Sigmoid colon (tissue), 7 donors: ENCODE results near the gene DNM2. TPM values are rescaled to one million over a fixed set of nuclear protein-coding genes. Genes with fewer than 3 reads are reported as not detected.

Source experiments
- DNase-seq: peaks from one replicate; pipeline ENCODE4 v3.0.0-alpha.2; 2019
- H3K27ac ChIP-seq, 4 donors: fragments of 200-600 bp; sonication (generic); one replicate each; pipeline ENCODE4 v1.5.1; 2016 to 2019; ENCODE audit warnings: mild to moderate bottlenecking in 1 of 4
- H3K27me3 ChIP-seq, 3 donors: fragments of 200-600 bp; sonication (generic); one replicate each; pipeline ENCODE4 v1.5.1; 2019; ENCODE audit warnings: mild to moderate bottlenecking in 1 of 3
- H3K36me3 ChIP-seq, 4 donors: fragments of 200-600 bp; sonication (generic); one replicate each; pipeline ENCODE4 v1.5.1; 2016 to 2019
- H3K4me1 ChIP-seq, 4 donors: fragments of 200-600 bp; sonication (generic); one replicate each; pipeline ENCODE4 v1.5.1; 2017 to 2019
- H3K4me3 ChIP-seq, 4 donors: fragments of 200-600 bp; sonication (generic); one replicate each; pipeline ENCODE4 v1.5.1; 2017 to 2019; ENCODE audit warnings: mild to moderate bottlenecking in 2 of 4, moderate library complexity in 1 of 4
- H3K9me3 ChIP-seq, 4 donors: fragments of 200-600 bp in 3 of 4; sonication (generic) in 3 of 4; one replicate each; pipeline versions ENCODE4 v1.5.1 to v1.6.1; 2013 to 2019
- CTCF ChIP-seq, 4 experiments: fragments of 450-650 bp in 3 of 4; fragments of 200-600 bp in 1 of 4; IDR thresholded peaks; one replicate each; pipeline ENCODE4 v1.5.1; 2016 to 2019; ENCODE audit warnings: antibody characterized with exemption in 4 of 4, mild to moderate bottlenecking in 3 of 4, moderate library complexity in 2 of 4
- EP300 ChIP-seq, 4 donors: sonication (generic); formaldehyde crosslinking; IDR thresholded peaks; one replicate each; pipeline ENCODE4 v1.6.1; 2017; ENCODE audit warnings: antibody characterized with exemption in 4 of 4
- POLR2A ChIP-seq, 2 donors: fragments of 450-650 bp; IDR thresholded peaks; one replicate each; pipeline ENCODE4 v1.6.1; 2016; ENCODE audit warnings: antibody characterized with exemption in 2 of 2, mild to moderate bottlenecking in 2 of 2, moderate library complexity in 2 of 2
- POLR2AphosphoS5 ChIP-seq, 4 donors: sonication (generic); formaldehyde crosslinking; IDR thresholded peaks; one replicate each; pipeline ENCODE4 v1.6.1; 2017; ENCODE audit warnings: antibody characterized with exemption in 4 of 4
- WGBS, 2 donors: extraction: QIAGEN DNeasy Blood & Tissue Kit; methylation state at CpG; one replicate each; pipeline ENCODE4 v1.1.7; 2013; 5-methylcytosine and 5-hydroxymethylcytosine counted together
- intact Hi-C: fragments of 100-400 bp; cut with DNase I; formaldehyde crosslinking; loops from one replicate; pipeline ENCODE4 v1.15.1; 2023
- polyA plus RNA-seq, 3 donors: library from polyadenylated mRNA; stranded (reverse); fragments of 200-250 nt; gene quantifications; one replicate each; pipeline ENCODE4 v1.2.3, GENCODE V29; 2013
- total RNA-seq, 4 donors: library from RNA; depleted of rRNA; stranded (reverse); fragments of >200 nt; gene quantifications; one replicate each; pipeline ENCODE4 v1.1.0, GENCODE V29; 2016
- donor health status: healthy with polysubstance abuse.
- donor health status: Bipolar disorder and iron deficiency.
- donor health status: healthy.

Gene DNM2
- total and polyA plus RNA-seq, 7 donors, result 53.2 to 326 (median 96.7) TPM

- intact Hi-C loops, result loop anchor here (5.0 kb wide), 1 partner anchor 92 kb away; no protein-coding TSS in a partner anchor
These were observed 51.9 kb downstream of the DNM2 start for GRCh38 chr19:10769533-10770491.

GRCh38 chr19:10773969-10774368, 56.1 kb downstream of the DNM2 start:
- intact Hi-C loops, result loop anchor here (5.0 kb wide), 1 partner anchor 88 kb away; no protein-coding TSS in a partner anchor
- Histone ChIP-seq H3K9me3 (no peaks in the 10 kb centered on the region), H3K4me1 (peaks cover 0 to 15% (median 15%) of the 10 kb centered on the region in 4 donors), H3K27ac (no peak overlapping the region), H3K4me3 (no peak overlapping the region), H3K27me3 (no peaks in the 10 kb centered on the region), H3K36me3 (peaks cover 18 to 65% (median 45%) of the 10 kb centered on the region in 4 donors)
- TF ChIP-seq POLR2AphosphoS5 (IDR thresholded peaks at IDR 0.05) (no peak), POLR2A (IDR thresholded peaks at IDR 0.05) (no peak), CTCF (IDR thresholded peaks at IDR 0.05) (no peak), EP300 (IDR thresholded peaks at IDR 0.05) (no peak)
- WGBS, 2 donors, result 42 to 64% methylated on average over 3 of the region's 3 CpGs
- DNase-seq, result no peak

More at GRCh38 chr19:10769533-10770491, 51.9 kb downstream of the DNM2 start:
- Histone ChIP-seq H3K4me1 (peaks cover 0 to 45% (median 38%) of the 10 kb centered on the region in 4 donors), H3K9me3 (no peaks in the 10 kb centered on the region), H3K27me3 (no peaks in the 10 kb centered on the region), H3K4me3 (no peak overlapping the region), H3K27ac (peak overlapping the region; percentile 27 to 72 (median 58)), H3K36me3 (peaks cover 0 to 25% (median 20%) of the 10 kb centered on the region in 4 donors)
- TF ChIP-seq POLR2AphosphoS5 (IDR thresholded peaks at IDR 0.05) (no peak), EP300 (IDR thresholded peaks at IDR 0.05) (no peak), CTCF (IDR thresholded peaks at IDR 0.05) (peak in 3 of 4 experiments; percentile 28 to 42 (median 29)), POLR2A (IDR thresholded peaks at IDR 0.05) (no peak)
- peak; percentile 73 for DNase-seq
- WGBS, 2 donors, result 51 to 72% methylated on average over 21 of the region's 21 CpGs

- peaks cover 0 to 6% (median 6%) of the 10 kb centered on the region in 4 donors for H3K4me1 ChIP-seq
- WGBS, 2 donors, result 95 to 97% methylated on average over 6 of the region's 6 CpGs
- TF ChIP-seq EP300 (IDR thresholded peaks at IDR 0.05) (no peak), POLR2AphosphoS5 (IDR thresholded peaks at IDR 0.05) (no peak), CTCF (IDR thresholded peaks at IDR 0.05) (no peak), POLR2A (IDR thresholded peaks at IDR 0.05) (no peak)
- H3K36me3 ChIP-seq, result peaks cover 18 to 74% (median 49%) of the 10 kb centered on the region in 4 donors
- H3K27ac ChIP-seq, result no peak overlapping the region
- no peak for DNase-seq
- no peaks in the 10 kb centered on the region for H3K27me3 ChIP-seq
- no peaks in the 10 kb centered on the region for H3K9me3 ChIP-seq
- intact Hi-C loops, result loop anchor here (5.0 kb wide), 1 partner anchor 87 kb away; no protein-coding TSS in a partner anchor
- H3K4me3 ChIP-seq, result no peak overlapping the region
These were observed 57.0 kb downstream of the DNM2 start for GRCh38 chr19:10774893-10775292.

DNA sequence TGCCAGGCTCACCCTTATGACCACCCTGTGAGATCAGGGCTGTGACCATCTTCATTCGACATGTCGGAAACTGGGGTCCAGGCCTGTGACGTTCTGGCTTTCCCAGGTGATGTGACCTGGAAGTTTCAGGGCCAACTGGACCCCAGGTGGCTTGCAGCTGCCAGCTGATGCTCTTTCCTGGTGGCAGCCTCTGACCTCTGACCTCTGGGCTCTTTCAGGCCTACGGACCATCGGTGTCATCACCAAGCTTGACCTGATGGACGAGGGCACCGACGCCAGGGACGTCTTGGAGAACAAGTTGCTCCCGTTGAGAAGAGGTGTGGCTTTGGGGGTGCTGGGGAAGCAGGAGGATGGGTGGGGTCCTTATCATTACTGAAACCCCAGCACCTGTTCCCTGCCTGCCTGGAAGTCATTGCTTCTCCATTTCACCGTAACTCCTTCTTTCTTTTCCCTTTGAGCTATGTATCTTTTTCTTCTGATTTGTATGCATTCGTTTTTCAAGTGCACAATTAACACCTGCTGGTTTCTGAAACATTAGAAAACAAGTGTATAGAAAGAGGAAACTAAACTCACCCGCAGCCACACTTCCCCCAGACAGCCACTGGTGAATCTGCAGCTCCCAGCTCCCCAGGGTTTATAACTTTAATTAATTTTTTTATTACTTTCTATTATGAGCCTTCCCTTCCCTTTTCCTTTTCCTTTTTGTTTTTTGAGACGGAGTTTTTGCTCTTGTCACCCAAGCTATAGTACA, 59.2 kb downstream of the DNM2 start:
- Histone ChIP-seq H3K36me3 (peaks cover 18 to 96% (median 57%) of the 10 kb centered on the region in 4 donors), H3K27me3 (no peaks in the 10 kb centered on the region), H3K4me3 (no peak overlapping the region), H3K9me3 (no peaks in the 10 kb centered on the region), H3K4me1 (no peaks in the 10 kb centered on the region), H3K27ac (no peak overlapping the region)
- intact Hi-C loops, result no loop called here
- 53 to 68% methylated on average over 14 of the region's 14 CpGs for WGBS, 2 donors
- no peak for DNase-seq
- TF ChIP-seq POLR2A (IDR thresholded peaks at IDR 0.05), result no peak
- TF ChIP-seq POLR2AphosphoS5 (IDR thresholded peaks at IDR 0.05), result no peak
- no peak for TF ChIP-seq EP300 (IDR thresholded peaks at IDR 0.05)
- no peak for TF ChIP-seq CTCF (IDR thresholded peaks at IDR 0.05)
